ENCODE results near the gene MERTK.

GRCh38 chr2:111973701-111974100 is 75.3 kb downstream of the MERTK start:
- TF ChIP-seq, protein P1, sequence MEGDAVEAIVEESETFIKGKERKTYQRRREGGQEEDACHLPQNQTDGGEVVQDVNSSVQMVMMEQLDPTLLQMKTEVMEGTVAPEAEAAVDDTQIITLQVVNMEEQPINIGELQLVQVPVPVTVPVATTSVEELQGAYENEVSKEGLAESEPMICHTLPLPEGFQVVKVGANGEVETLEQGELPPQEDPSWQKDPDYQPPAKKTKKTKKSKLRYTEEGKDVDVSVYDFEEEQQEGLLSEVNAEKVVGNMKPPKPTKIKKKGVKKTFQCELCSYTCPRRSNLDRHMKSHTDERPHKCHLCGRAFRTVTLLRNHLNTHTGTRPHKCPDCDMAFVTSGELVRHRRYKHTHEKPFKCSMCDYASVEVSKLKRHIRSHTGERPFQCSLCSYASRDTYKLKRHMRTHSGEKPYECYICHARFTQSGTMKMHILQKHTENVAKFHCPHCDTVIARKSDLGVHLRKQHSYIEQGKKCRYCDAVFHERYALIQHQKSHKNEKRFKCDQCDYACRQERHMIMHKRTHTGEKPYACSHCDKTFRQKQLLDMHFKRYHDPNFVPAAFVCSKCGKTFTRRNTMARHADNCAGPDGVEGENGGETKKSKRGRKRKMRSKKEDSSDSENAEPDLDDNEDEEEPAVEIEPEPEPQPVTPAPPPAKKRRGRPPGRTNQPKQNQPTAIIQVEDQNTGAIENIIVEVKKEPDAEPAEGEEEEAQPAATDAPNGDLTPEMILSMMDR (IDR thresholded peaks at IDR 0.05; ENCODE audit: insufficient read depth, low read depth, low read length) = no peak
- TF ChIP-seq EZH2 (IDR thresholded peaks at IDR 0.05; ENCODE audit: insufficient read depth, low read length) = no peak

Measured in astrocyte (in vitro differentiated cells and primary cell).